ENCODE measurements around the gene GRID2IP.

Gene GRID2IP

GRCh38 chr7:6520163-6520981 is 30.9 kb downstream of the GRID2IP start:
- no peak for DNase-seq (ENCODE audit: low spot score)

- peak; percentile 75 for DNase-seq (ENCODE audit: low spot score)
Measured at GRCh38 chr7:6516387-6516983, 34.8 kb downstream of the GRID2IP start.

DNA sequence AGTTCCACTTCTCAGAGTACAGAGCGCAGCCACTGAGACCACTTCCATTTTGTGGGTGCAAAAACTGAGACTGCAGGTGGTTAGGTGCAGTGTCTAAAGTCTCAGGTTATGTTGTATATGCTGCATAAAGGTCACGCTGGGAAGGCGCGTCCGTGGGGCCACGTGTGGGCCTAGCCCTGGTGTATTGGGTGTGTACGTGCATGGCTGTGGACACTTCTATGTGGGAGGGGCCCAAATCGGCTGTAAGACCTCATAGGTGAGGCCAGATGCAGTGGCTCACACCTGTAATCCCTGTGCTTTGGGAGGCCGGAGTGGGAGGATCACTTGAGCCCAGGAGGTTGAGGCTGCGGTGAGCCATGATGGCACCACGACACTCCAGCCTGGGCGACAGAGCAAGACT is 37.7 kb downstream of the GRID2IP start:
- no peak for DNase-seq (ENCODE audit: low spot score)

- no peak for DNase-seq (ENCODE audit: low spot score)
Measured at GRCh38 chr7:6512892-6513291, 38.4 kb downstream of the GRID2IP start.

DNA sequence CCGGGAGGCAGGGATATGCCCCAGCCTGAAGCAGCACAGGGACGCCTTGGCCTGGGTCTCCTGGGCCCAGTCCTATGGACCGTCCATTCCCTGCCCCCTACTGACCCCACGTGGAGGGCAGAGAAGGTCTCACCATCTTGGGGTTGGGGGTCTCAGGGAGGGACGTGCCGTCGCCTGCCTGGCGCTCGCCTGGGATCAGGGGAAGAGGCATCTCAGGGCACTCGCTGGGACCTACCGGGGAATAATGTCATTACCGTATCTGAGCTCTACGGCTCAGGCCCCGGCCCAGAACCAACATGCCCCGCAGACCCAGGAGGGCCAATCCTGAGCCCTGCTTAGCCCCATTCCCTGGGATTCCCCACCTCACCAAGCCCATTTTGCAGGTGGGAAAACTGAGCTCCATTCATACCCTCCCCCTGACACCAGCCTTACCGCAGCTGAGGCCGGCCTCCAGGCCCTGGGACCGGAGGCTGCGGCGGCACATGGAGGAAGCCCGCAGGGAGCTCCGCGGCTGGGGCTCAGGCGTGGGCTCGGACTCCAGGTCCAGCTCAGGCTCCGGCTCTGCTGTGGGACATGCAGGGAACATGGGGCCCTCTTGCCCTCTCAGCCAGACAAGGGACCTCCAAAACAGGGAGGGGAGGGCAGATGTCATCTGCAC is 40.7 kb downstream of the GRID2IP start:
- no peak for DNase-seq (ENCODE audit: low spot score)

DNA sequence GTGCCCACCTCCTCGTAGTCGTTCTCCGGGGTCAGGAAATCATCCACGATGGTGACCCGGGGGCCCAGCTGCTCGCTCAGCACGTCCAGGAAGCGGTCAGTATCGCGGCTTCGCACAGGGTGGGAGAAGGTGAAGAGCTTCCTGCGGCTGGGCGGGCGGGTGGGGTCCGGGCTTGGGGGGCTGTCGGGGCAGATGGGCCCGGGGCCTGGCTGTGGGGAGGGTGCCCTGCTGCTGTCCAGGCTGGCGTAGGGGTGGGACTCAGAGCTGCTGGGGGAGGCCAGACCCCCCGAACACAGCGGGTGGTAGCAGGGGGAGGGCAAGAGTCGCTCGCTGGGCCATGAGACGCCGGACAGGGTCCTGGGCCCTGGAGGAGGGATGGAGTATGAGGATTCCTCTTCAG is 42.3 kb downstream of the GRID2IP start:
- no peak for DNase-seq (ENCODE audit: low spot score)

DNA sequence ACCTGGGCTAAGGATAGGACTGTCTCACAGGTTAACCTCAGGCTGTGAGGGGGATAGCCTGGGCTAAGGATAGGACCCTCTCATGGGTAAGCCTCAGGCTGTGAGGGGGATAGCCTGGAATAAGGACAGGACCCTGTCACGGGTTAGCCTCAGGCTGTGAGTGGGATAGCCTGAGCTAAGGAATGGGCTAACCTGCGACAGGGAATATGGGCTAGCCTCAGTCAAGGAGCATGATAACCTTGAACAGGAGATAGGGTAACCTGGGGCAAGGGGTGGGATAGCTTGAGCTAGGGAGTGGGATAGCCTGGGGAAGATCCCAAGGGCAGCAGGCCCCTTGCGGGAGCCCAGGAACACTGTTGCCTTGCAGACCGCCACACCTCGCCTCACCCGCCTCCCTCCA is 42.7 kb downstream of the GRID2IP start:
- DNase-seq (ENCODE audit: low spot score) = no peak

GRCh38 chr7:6507906-6508305 is 43.4 kb downstream of the GRID2IP start:
- no peak for DNase-seq (ENCODE audit: low spot score)

DNA sequence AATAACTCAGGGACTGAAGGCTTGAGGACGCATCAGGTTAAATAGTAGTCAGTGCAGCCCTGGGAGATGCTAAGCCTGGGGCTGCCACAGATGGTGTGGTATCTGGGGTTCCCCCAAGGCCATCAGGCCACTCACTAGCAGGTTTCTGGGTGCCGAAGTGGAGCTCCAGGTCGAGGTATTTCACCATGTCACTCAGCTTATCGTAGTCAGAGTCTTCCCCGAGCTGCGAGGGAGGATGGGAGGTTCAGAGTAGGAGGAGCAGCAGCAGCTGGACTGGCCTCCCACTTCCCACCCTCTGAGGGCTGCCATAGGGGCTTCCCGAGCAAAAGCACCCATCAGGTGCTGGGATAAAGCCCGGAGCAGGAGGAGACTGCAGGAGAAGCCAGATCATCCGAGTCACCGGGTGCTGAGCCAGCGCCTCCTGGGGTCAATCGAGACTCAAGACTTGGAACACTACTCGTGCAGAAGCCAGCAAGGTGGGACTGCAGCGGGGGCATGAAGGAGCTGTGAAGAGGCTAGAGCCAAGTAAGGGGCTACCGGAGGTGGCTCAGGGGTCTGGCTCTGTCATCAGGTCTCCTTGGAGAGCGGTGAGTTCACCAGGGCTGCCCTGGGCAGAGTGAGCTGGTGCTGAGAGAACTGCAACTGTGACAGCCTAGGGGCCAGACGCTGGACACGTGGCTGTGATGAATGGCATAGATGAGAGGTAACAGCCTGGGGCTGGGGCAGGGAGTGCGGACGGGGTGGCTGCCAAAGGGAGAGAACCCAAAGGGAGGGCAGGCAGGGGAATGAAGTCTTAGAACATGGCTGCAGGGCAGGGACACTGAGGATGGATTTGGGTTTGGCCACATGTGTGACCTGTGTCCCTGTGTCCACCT is 45.3 kb downstream of the GRID2IP start:
- DNase-seq (ENCODE audit: low spot score) = no peak

- no peak for DNase-seq (ENCODE audit: low spot score)
Measured at GRCh38 chr7:6504996-6505395, 46.3 kb downstream of the GRID2IP start.

GRCh38 chr7:6502886-6503285 is 48.4 kb downstream of the GRID2IP start:
- no peak for DNase-seq (ENCODE audit: low spot score)

- no peak for DNase-seq (ENCODE audit: low spot score)
Measured at GRCh38 chr7:6501586-6502564, 49.4 kb downstream of the GRID2IP start.

- DNase-seq (ENCODE audit: low spot score) = no peak
Measured at GRCh38 chr7:6500691-6501090, 50.6 kb downstream of the GRID2IP start.

DNA sequence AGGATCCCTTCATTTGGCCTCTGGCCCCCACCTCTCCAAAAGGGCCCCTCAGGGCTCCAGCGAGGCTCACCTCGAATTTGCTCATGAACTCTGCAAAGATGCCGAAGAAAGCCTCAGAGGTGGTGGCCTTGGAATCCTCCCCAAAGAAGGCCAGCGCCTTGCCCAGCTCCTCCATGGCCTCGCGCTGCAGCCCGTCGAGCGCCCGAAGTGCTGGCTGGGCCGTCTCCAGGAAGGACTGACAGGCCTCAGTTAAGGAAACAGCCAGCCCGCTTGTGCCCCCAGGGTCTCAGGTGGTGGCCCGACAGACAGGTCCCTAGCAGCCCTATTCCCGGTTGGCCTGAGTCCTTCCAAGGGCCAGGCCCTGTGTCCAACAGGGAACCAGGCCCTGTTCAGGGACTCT is 53.3 kb downstream of the GRID2IP start:
- DNase-seq (ENCODE audit: low spot score) = no peak

GRCh38 chr7:6497637-6497905 is 53.7 kb downstream of the GRID2IP start:
- DNase-seq (ENCODE audit: low spot score) = no peak

DNA sequence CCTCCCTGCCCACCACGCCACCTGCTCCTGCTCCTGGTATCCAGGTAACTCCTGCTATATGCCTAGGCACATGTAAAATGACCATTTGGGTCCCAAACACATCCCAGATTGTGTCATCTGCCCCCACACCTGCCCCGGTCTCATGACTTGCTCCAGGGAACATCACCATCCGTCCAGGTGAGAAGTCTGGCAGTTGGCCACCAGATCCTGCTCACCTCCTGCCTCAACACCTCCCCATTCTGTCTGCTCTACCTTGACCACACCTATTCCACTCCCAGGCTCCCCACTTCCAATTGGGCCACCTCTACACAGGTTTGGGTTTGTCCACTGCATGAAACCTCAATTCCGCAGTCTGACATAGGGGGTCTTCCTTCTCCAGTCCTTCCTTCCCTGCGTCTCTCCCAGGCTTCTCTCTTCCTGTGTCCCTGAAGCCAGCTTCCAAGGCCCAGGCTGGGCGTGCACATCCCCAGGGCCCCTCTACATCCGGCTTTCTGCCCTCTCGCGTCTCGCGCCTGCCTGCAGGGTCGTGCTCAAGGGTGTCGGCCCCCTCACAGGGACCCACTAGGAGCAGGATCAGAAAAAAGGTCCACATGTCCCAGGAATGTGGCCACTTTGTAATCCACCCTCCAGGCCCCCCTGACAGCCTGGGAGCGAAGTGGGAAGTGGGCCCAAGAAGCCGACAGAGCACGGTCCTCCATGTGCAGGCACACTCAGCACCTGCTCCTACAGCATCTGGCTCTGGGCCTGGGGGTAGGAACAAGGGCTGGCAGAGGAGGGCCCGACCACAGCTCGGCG is 54.2 kb downstream of the GRID2IP start:
- DNase-seq (ENCODE audit: low spot score) = no peak

GRCh38 chr7:6495597-6496262 is 55.5 kb downstream of the GRID2IP start:
- no peak for DNase-seq (ENCODE audit: low spot score)

- no peak for DNase-seq (ENCODE audit: low spot score)
Measured at GRCh38 chr7:6494365-6494764, 56.9 kb downstream of the GRID2IP start.

DNA sequence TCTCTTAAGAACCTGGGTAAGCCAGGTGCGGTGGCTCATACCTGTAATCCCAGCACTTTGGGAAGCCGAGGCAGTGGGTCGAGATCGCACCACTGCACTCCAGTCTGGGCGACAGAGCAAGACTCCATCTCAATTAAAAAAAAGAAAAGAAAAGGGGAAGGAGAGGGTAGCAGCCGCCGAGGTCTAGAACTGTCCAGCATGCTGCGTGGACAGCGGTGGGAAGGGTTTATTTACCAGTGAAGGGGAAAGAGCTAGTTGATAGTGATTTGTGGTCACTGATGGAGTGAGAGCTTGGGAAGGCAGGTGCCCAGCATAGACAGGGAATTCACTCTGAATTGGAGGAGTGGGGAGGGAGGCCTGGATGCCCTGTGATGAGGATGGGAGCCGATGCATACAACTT is 60.1 kb downstream of the GRID2IP start:
- DNase-seq (ENCODE audit: low spot score) = no peak

GRCh38 chr7:6489612-6490011 is 61.6 kb downstream of the GRID2IP start:
- DNase-seq (ENCODE audit: low spot score) = no peak
